HG03571 (cell line): ENCODE measurements around the gene CXCR6.
A peak's percentile ranks its signal among the peaks of the same experiment; 100 is the strongest.

ENCODE experiments used
- ATAC-seq: cut with Tn5 transposase; IDR thresholded peaks from one replicate; pipeline ENCODE4 v1.9.1; 2021; ENCODE audit not compliant: unreplicated experiment

CXCR6 gene

GRCh38 chr3:45943207-45943846 is at the start of gene CXCR6:
Gene CXCR6, plus strand, starts transcription at chr3:45943464. Its CDS starts 3,018 bp downstream, at chr3:45946482.
- ATAC-seq = no peak

GRCh38 chr3:45894015-45894414 is 49.2 kb upstream of the CXCR6 start:
- ATAC-seq = no peak

- ATAC-seq = no peak
Observed at GRCh38 chr3:45895686-45896468, 47.4 kb upstream of the CXCR6 start.

- ATAC-seq = no peak
Observed at GRCh38 chr3:45896956-45897355, 46.3 kb upstream of the CXCR6 start.

- ATAC-seq = no peak
Observed at GRCh38 chr3:45904931-45905330, 38.3 kb upstream of the CXCR6 start.

GRCh38 chr3:45905755-45906154 is 37.5 kb upstream of the CXCR6 start:
- ATAC-seq = no peak

- no peak for ATAC-seq
Observed at GRCh38 chr3:45906681-45907407, 36.4 kb upstream of the CXCR6 start.

GRCh38 chr3:45907769-45908705 is 35.2 kb upstream of the CXCR6 start:
- no peak for ATAC-seq

- ATAC-seq = no peak
Observed at GRCh38 chr3:45908761-45909160, 34.5 kb upstream of the CXCR6 start.

- ATAC-seq = no peak
Observed at GRCh38 chr3:45909542-45909941, 33.7 kb upstream of the CXCR6 start.

GRCh38 chr3:45910892-45911291 is 32.4 kb upstream of the CXCR6 start:
- ATAC-seq = no peak

- ATAC-seq = no peak
Observed at GRCh38 chr3:45911511-45912226, 31.6 kb upstream of the CXCR6 start.

- ATAC-seq = no peak
Observed at GRCh38 chr3:45912435-45912834, 30.8 kb upstream of the CXCR6 start.

- ATAC-seq = no peak
Observed at GRCh38 chr3:45914362-45915058, 28.8 kb upstream of the CXCR6 start.

- ATAC-seq = no peak
Observed at GRCh38 chr3:45915059-45915439, 28.2 kb upstream of the CXCR6 start.

GRCh38 chr3:45915518-45916231 is 27.6 kb upstream of the CXCR6 start:
- peak; percentile 89 for ATAC-seq

GRCh38 chr3:45917146-45917898 is 25.9 kb upstream of the CXCR6 start:
- ATAC-seq = no peak
